Suprapubic skin (tissue), 4 donors: ENCODE measurements around the gene LETM1.

Source experiments
- CTCF ChIP-seq, 2 donors: fragments of 200-600 bp in 1 of 2; fragments of 450-650 bp in 1 of 2; sonication (generic) in 1 of 2; IDR thresholded peaks; one replicate each; pipeline ENCODE4 v1.5.1; 2016 to 2019; ENCODE audit warnings: antibody characterized with exemption in 2 of 2, mild to moderate bottlenecking in 1 of 2, moderate library complexity in 1 of 2
- EP300 ChIP-seq: sonication (generic); formaldehyde crosslinking; IDR thresholded peaks from one replicate; pipeline ENCODE4 v1.6.1; 2017; ENCODE audit warnings: antibody characterized with exemption
- POLR2A ChIP-seq, 2 donors: fragments of 450-650 bp; IDR thresholded peaks; one replicate each; pipeline ENCODE4 v1.6.1; 2017; ENCODE audit warnings: antibody characterized with exemption in 2 of 2, mild to moderate bottlenecking in 2 of 2, moderate library complexity in 2 of 2
- POLR2AphosphoS5 ChIP-seq, 3 donors: sonication (generic); formaldehyde crosslinking; IDR thresholded peaks; one replicate each; pipeline ENCODE4 v1.6.1; 2017; ENCODE audit warnings: antibody characterized with exemption in 3 of 3

- TF ChIP-seq EP300 (no peak), POLR2AphosphoS5 (IDR thresholded peaks at IDR 0.05) (no peak), CTCF (IDR thresholded peaks at IDR 0.05) (no peak), POLR2A (IDR thresholded peaks at IDR 0.05) (no peak)
These were observed 85.1 kb downstream of the LETM1 start for GRCh38 chr4:1770791-1771231.
